Esophagus mucosa (tissue), 1 donor: ENCODE data around the gene TRIM61. TPM values are rescaled to one million over a fixed set of nuclear protein-coding genes. Genes with fewer than 3 reads are reported as not detected.

ENCODE experiments used
- total RNA-seq: library from RNA; stranded (reverse); gene quantifications from one replicate; pipeline ENCODE4 v1.2.4, GENCODE V29; 2023
- donor health status: DM: yes; HTN: yes; CAD: no.

The TRIM61 gene
- total RNA-seq, 1 donor from 2014 or later = not detected

Other genes with a start within 250 kb of the TRIM61 start
- not detected for gene SMIM31, start 223.5 kb downstream of the TRIM61 start, total RNA-seq
- gene APELA, start 100.5 kb downstream of the TRIM61 start, total RNA-seq = not detected
- not detected for gene TRIM60, start 54.3 kb upstream of the TRIM61 start, total RNA-seq
- not detected for gene TRIM75, start 76.2 kb upstream of the TRIM61 start, total RNA-seq
- gene TMEM192, start 135.2 kb upstream of the TRIM61 start, total RNA-seq = 6.4 TPM
- 26.7 TPM for gene KLHL2, start 229.9 kb upstream of the TRIM61 start, total RNA-seq